Skin epidermis (tissue), 12 donors: ENCODE results near the gene SLC1A1.
"Not testable (repeated sequence)": the region's sequence is repeated elsewhere in the genome, so short reads cannot be mapped to it uniquely, and the experiment has no call there.

Experiments
- H3K27ac ChIP-seq, 21 experiments: fragments of 200-600 bp; sonication (generic) in 11 of 21; one replicate each; pipeline ENCODE4 v1.5.0; 2020; ENCODE audit warnings: mild to moderate bottlenecking in 3 of 21, inconsistent platforms in 2 of 21, moderate library complexity in 2 of 21
- H3K4me3 ChIP-seq, 7 experiments: fragments of 200-600 bp; sonication (generic) in 2 of 7; one replicate each; pipeline ENCODE4 v1.5.0; 2020; ENCODE audit warnings: inconsistent platforms in 2 of 7, mild to moderate bottlenecking in 2 of 7, moderate library complexity in 1 of 7

Gene SLC1A1

DNA sequence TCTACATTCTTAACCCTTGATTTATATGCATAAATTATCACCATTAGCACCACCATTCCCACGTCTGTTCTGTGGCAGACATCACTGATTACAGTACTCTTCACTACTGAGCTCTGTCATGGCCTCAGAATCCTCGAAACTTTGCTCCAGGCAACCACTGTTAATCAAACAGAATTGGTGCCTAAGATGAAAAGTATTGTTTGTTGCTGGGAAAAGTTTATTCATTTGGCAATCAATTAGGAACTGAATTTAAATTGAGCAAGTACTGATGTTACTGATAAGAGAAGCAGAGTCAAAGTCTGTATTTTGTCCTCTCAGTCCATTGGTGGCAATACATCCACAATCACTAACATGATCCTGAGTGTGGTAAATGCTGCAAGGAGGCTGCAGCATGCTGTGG, 12.8 kb downstream of the SLC1A1 start:
- H3K4me3 ChIP-seq: no peak overlapping the region
- no peak overlapping the region for H3K27ac ChIP-seq

DNA sequence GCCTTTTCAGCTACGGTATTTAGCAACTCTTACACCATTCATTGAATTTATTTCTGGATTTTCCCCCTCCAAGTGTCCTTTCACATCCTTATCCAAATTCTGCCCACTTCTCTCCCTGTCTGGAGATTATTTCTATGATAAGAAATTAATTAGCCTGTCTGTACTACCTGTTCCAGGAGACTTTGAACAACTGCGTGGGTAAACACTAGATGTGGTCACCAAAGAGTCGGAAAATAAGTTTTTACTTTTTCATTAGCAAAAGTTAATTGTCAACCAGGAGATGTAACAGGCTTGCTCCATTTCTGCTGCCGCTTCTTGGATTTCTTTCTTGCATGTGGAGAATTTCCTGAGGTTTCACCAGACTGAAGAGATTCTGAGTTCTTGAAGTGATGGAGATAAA, 14.0 kb downstream of the SLC1A1 start:
- H3K27ac ChIP-seq: no peak overlapping the region
- H3K4me3 ChIP-seq: no peak overlapping the region

- Histone ChIP-seq H3K27ac (no peak overlapping the region), H3K4me3 (no peak overlapping the region)
These were observed 16.2 kb downstream of the SLC1A1 start for GRCh38 chr9:4506490-4506889.

DNA sequence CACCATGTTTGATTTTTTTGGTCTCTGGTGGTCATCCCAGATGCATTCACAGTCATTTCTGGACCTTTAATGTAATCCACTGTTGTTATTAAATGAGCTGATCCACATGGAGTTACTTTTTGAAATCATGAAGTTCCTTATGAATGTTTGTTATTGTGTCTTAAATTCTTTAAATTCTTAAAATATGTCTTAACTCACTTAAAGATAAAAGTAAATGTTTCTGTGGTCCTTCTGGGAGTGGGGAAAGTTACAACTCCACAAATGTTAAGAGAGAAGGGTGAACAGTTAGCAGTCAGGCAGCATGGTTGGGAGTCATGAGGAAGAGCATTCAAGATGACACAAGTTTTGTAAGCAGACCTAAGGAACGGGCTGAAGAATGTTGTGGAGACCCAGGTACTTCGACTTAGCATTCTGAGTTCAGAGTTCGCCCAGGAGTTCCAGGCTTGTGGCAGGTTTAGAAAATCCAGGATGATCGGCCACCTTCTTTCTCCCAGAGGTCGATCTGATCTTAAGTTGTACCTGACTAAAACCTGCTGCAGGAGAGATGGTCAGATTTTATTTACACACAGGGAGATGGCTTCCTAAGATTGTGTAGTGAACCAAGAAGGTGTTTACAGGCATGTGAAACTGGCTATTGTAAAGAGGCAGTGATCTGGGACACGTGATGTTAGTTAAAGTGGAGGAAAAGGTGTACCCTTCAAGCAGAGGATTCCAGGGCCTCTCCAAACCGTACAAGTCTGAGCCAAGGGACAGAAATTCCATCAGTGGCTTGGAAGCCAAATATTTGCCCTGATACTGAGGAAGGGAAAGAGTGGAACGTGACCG, 17.2 kb downstream of the SLC1A1 start:
- no peak overlapping the region for H3K4me3 ChIP-seq
- H3K27ac ChIP-seq: no peak overlapping the region

DNA sequence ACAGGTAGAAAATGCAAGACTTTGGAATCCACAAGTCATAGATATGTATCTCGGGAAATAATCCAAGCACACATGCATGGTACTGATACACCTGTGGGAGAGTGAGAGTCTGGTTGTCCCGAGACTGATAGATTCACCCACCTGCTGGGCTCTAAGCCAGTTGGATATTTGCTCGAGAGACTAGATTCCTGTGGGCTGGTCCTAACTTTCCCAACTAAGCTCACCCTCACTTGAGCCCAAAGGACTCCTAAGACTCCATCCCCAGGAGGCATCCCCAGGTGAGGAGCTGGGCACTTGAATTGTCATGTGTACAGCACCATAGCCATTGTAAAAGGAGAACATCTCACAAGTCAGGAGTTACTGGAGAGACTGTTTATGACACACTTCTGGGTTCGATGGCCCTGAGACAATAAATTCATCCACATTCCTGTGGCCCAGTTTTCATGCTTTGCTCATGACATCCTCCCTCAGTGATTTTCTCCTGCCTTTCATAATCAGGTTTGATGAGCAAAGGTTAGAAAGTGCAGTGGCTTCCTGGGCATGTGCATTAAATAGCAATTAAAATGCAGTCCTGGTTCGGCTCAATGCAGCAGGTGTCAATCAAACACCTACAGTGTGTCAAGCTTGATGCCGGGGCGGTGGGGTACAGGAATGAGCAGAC, 18.1 kb downstream of the SLC1A1 start:
- Histone ChIP-seq H3K27ac (no peak overlapping the region), H3K4me3 (no peak overlapping the region)

- no peak overlapping the region for H3K27ac ChIP-seq
- H3K4me3 ChIP-seq: no peak overlapping the region
These were observed 18.8 kb downstream of the SLC1A1 start for GRCh38 chr9:4508907-4509589.

GRCh38 chr9:4509590-4509984, 19.3 kb downstream of the SLC1A1 start:
- no peak overlapping the region for H3K27ac ChIP-seq
- H3K4me3 ChIP-seq: no peak overlapping the region

GRCh38 chr9:4510546-4511322, 20.5 kb downstream of the SLC1A1 start:
- H3K4me3 ChIP-seq: no peak overlapping the region
- no peak overlapping the region for H3K27ac ChIP-seq

DNA sequence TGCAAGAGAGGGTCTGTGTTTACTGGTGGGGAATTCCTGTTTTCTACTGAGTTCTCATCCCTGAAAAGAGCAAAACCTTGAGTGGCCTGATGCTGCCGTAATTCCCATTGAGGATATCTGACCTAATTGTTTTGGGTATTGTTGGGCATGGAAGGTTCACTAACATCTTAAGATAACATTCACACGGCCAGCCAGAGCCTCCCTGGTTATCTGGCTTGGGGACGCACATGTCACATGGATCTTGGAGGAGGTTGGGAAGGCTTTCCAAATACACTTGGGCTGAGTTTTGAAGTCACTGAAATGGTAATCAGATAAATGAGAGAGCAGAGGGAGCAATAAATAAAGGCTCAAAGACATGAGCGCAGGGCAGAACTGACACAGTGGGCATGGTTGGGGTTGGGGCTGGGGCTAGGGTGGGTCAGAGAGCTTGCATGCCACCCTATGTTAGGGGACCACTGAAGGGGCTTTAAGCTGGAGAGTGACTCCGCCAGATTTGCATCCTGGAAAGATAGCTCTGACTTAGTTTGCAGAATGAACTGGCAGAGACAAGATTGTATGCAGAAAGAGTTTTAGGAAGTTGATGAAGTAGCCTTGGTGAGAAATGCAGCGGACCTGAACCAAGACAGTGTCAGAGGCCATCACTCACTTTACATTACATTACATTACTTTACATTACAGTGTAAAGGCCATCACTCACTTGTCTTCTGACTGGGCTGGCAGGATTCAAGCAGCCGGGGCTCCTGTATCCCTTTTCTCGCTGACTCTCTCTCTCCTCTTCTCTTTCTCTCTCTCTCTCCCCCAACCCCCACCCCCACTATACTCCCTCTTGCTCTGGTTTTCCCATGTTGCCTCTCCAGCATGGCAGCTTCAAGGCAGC, 24.2 kb downstream of the SLC1A1 start:
- no peak overlapping the region for H3K27ac ChIP-seq
- H3K4me3 ChIP-seq: no peak overlapping the region

DNA sequence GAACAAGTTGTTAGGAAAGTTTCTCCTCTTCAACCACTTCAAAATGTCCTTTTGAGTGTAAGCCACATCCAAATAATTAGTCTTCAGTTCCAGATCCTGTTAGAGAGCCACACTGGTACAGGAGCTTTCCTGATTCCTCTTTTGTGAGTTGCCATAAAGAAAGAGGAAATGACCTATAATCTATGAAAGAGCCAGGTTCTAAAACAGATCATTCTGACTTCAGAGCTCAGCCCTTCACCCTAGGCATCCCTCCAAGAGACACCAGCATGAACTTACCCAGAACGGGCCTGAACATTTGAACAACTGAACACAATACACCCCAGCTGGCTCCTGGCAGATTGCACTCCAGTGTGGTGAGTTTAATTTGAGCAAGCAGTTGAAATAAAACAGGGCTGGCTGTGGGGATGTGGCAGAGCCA, 25.7 kb downstream of the SLC1A1 start:
- no peak overlapping the region for H3K4me3 ChIP-seq
- no peak overlapping the region for H3K27ac ChIP-seq

- Histone ChIP-seq H3K27ac (no peak overlapping the region), H3K4me3 (no peak overlapping the region)
These were observed 27.0 kb downstream of the SLC1A1 start for GRCh38 chr9:4517274-4517673.

GRCh38 chr9:4519604-4520003, 29.3 kb downstream of the SLC1A1 start:
- Histone ChIP-seq H3K27ac (no peak overlapping the region), H3K4me3 (no peak overlapping the region)

DNA sequence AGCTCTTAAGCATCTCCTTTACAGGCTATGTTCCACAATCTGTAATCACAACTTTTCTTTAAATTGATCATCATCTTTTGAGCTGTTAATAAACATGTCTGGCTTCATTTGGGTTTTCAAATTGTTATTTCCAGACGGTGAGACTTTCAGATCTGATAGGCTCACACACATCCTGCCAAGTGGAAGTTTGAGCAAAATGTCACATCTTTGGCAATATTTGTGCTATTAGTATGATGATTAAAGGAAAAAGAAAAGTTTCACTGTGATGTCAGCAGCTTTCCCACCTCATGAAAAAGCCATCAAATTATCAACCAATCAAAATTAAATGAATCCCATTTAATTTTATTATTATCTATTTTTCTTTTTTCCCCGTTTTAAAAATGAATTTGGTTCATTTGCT, 29.8 kb downstream of the SLC1A1 start:
- no peak overlapping the region for H3K27ac ChIP-seq
- no peak overlapping the region for H3K4me3 ChIP-seq

DNA sequence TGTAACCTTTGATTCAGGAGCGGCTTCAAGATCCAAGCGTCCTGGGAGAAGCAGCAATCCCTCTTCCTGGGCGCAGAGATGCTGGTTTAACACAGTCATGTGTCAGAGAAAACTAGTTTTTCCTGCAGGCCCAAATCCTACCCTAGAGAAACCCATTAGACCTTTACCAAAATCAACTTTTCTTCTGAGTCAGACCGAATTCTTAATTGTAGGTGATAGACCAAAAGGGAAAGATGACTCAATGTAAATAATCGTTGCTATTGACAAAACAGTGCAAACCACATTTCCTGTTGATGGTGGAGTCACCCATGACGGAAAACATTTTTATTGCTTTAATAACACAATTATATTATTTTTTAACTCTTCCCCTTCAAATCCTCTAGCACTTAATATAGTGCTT, 40.1 kb downstream of the SLC1A1 start:
- Histone ChIP-seq H3K4me3 (no peak overlapping the region), H3K27ac (peak overlapping the region in 2 of 21 experiments; percentile 1 to 52)

- H3K4me3 ChIP-seq: not testable (repeated sequence)
- H3K27ac ChIP-seq: peak overlapping the region in 1 of 21 experiments; percentile 1
These were observed 40.6 kb downstream of the SLC1A1 start for GRCh38 chr9:4530831-4531230.

DNA sequence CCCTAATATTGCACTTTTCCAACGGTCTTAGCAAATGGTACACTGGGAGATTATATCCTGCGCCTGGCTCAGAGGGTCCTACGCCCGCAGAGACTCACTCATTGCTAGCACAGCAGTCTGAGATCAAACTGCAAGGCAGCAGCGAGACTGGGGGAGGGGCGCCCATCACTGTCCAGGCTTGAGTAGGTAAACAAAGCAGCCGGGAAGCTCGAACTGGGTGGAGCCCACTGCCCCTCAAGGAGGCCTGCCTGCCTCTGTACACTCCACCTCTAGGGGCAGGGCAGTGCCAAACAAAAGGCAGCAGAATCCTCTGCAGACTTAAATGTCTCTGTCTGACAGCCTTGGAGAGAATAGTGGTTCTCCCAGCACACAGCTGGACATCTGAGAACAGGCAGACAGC, 41.1 kb downstream of the SLC1A1 start:
- H3K4me3 ChIP-seq, H3K27ac ChIP-seq: not testable (repeated sequence)

DNA sequence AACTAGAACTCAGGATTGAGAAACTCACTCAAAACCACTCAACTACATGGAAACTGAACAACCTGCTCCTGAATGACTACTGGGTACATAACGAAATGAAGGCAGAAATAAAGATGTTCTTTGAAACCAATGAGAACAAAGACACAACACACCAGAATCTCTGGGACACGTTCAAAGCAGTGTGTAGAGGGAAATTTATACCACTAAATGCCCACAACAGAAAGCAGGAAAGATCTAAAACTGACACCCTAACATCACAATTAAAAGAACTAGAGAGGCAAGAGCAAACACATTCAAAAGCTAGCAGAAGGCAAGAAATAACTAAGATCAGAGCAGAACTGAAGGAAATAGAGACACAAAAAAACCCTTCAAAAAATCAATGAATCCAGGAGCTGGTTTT, 43.6 kb downstream of the SLC1A1 start:
- H3K27ac ChIP-seq, H3K4me3 ChIP-seq: not testable (repeated sequence)

DNA sequence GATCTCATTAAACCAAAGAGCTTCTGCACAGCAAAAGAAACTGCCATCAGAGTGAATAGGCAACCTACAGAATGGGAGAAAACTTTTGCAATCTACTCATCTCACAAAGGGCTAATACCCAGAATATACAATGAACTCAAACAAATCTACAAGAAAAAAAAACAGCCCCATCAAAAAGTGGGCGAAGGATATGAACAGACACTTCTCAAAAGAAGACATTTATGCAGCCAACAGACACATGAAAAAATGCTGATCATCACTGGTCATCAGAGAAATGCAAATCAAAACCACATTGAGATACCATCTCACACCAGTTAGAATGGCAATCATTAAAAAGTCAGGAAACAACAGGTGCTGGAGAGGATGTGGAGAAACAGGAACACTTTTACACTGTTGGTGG, 45.9 kb downstream of the SLC1A1 start:
- H3K27ac ChIP-seq: not testable (repeated sequence)

GRCh38 chr9:4537581-4537980, 47.3 kb downstream of the SLC1A1 start:
- Histone ChIP-seq H3K4me3 (no peak overlapping the region), H3K27ac (no peak overlapping the region)

More for the DNA sequence above, 45.9 kb downstream of the SLC1A1 start:
- not testable (repeated sequence) for H3K4me3 ChIP-seq
